Gastrocnemius medialis (tissue), 4 donors: ENCODE results near the gene HOXA4. TPM values are rescaled to one million over a fixed set of nuclear protein-coding genes. Genes with fewer than 3 reads are reported as not detected.

ENCODE experiments used
- ATAC-seq, 2 donors: fragments of 150-250 bp; one replicate each; pipeline ENCODE4 v1.9.1; 2016
- DNase-seq, 2 donors: peaks; one replicate each; pipeline ENCODE4 v3.0.0-alpha.2; 2019
- H3K27ac ChIP-seq, 4 donors: fragments of 200-600 bp; sonication (generic); 1 replicate in 1 of 4; 2 replicates in 3 of 4; pipeline ENCODE4 v1.5.1; 2016 to 2018; ENCODE audit warnings: mild to moderate bottlenecking in 2 of 4, moderate library complexity in 1 of 4
- H3K27me3 ChIP-seq, 3 donors: fragments of 200-600 bp; sonication (generic) in 2 of 3; 1 replicate in 1 of 3; 2 replicates in 2 of 3; pipeline versions ENCODE4 v1.5.1 to v1.6.0; 2016 to 2019; ENCODE audit warnings: mild to moderate bottlenecking in 1 of 3, moderate library complexity in 1 of 3
- H3K36me3 ChIP-seq, 2 donors: fragments of 200-600 bp; sonication (generic) in 1 of 2; one replicate each; pipeline ENCODE4 v1.5.1; 2017 to 2018
- H3K4me1 ChIP-seq, 2 donors: fragments of 200-600 bp; sonication (generic) in 1 of 2; one replicate each; pipeline ENCODE4 v1.5.1; 2016 to 2017; ENCODE audit warnings: mild to moderate bottlenecking in 2 of 2
- H3K4me3 ChIP-seq, 4 donors: fragments of 200-600 bp; sonication (generic) in 3 of 4; 1 replicate in 1 of 4; 2 replicates in 3 of 4; pipeline ENCODE4 v1.5.1; 2016 to 2019; ENCODE audit warnings: mild to moderate bottlenecking in 2 of 4
- H3K9me3 ChIP-seq, 3 donors: fragments of 200-600 bp; sonication (generic) in 2 of 3; 1 replicate in 1 of 3; 2 replicates in 2 of 3; pipeline ENCODE4 v1.5.1; 2016 to 2019
- CTCF ChIP-seq, 5 experiments: fragments of 450-650 bp in 3 of 5; fragments of 200-600 bp in 2 of 5; sonication (generic) in 2 of 5; IDR thresholded peaks in 4 of 5; conservative IDR thresholded peaks in 1 of 5; 1 replicate in 4 of 5; 2 replicates in 1 of 5; pipeline ENCODE4 v1.5.1; 2016 to 2019; ENCODE audit warnings: antibody characterized with exemption in 5 of 5, mild to moderate bottlenecking in 3 of 5, moderate library complexity in 3 of 5
- POLR2A ChIP-seq, 2 donors: fragments of 450-650 bp; IDR thresholded peaks; one replicate each; pipeline ENCODE4 v1.6.1; 2017; ENCODE audit warnings: antibody characterized with exemption in 2 of 2, mild to moderate bottlenecking in 2 of 2, moderate library complexity in 2 of 2
- in situ Hi-C, 4 donors: fragments of 200-750 bp; cut with MboI; loops; one replicate each; pipeline versions ENCODE4 v1.15.0 to v1.8.0; 2017; ENCODE audit warnings: low sequenced_read_pairs in 4 of 4
- intact Hi-C: fragments of 100-400 bp; cut with DNase I; formaldehyde crosslinking; loops from one replicate; pipeline ENCODE4 v1.15.1; 2023; ENCODE audit warnings: low total_unique reads
- total RNA-seq, 4 donors: library from RNA; depleted of rRNA; stranded (reverse); fragments of >200 nt; gene quantifications; one replicate each; pipeline versions ENCODE4 v1.1.0 to v1.2.3, GENCODE V29; 2016

Gene HOXA4
- total RNA-seq, 4 donors from 2014 or later = 1.7 to 4.2 (median 2.9) TPM

GRCh38 chr7:27102581-27103442 is 27.7 kb downstream of the HOXA4 start, which contains the start of gene HOXA2:
Gene HOXA2 (minus strand): TSS chr7:27102683. CDS start chr7:27102500, 183 bp downstream.
- no peaks in the 10 kb centered on the region for H3K9me3 ChIP-seq
- H3K4me3 ChIP-seq = peak within 1 kb of the TSS; percentile 10 to 49 (median 26)
- in situ Hi-C loops = no loop called here
- H3K27ac ChIP-seq = peak within 1 kb of the TSS; percentile 25 to 67 (median 58)
- TF ChIP-seq POLR2A (IDR thresholded peaks at IDR 0.05) (no peak), CTCF (IDR thresholded peaks at IDR 0.05 in 4 of 5, conservative IDR thresholded peaks at IDR 0.05 in 1 of 5) (no peak)
- peaks cover 1 to 16% of the 10 kb centered on the region in 2 donors for H3K4me1 ChIP-seq
- H3K36me3 ChIP-seq = no peaks in the 10 kb centered on the region
- H3K27me3 ChIP-seq = no peaks in the 10 kb centered on the region
- no peak for ATAC-seq
- intact Hi-C loops = no loop called here
- DNase-seq = no peak

GRCh38 chr7:27101957-27102580 is 28.5 kb downstream of the HOXA4 start:
- ATAC-seq = no peak
- DNase-seq = no peak
- H3K4me1 ChIP-seq = peaks cover 8 to 22% of the 10 kb centered on the region in 2 donors
- H3K36me3 ChIP-seq = no peaks in the 10 kb centered on the region
- no peak for TF ChIP-seq CTCF (IDR thresholded peaks at IDR 0.05 in 4 of 5, conservative IDR thresholded peaks at IDR 0.05 in 1 of 5)
- intact Hi-C loops = no loop called here
- peak overlapping the region in 2 of 4 donors; percentile 62 to 67 for H3K27ac ChIP-seq
- H3K27me3 ChIP-seq = no peaks in the 10 kb centered on the region
- H3K9me3 ChIP-seq = no peaks in the 10 kb centered on the region
- peak overlapping the region in 2 of 4 donors; percentile 26 to 49 for H3K4me3 ChIP-seq
- in situ Hi-C loops = no loop called here

- Histone ChIP-seq H3K9me3 (no peaks in the 10 kb centered on the region), H3K4me3 (peak overlapping the region in 2 of 4 donors; percentile 6 to 49), H3K4me1 (peaks cover 11 to 23% of the 10 kb centered on the region in 2 donors), H3K27me3 (no peaks in the 10 kb centered on the region), H3K27ac (peak overlapping the region in 2 of 4 donors; percentile 62 to 67), H3K36me3 (no peaks in the 10 kb centered on the region)
- DNase-seq = no peak
- ATAC-seq = no peak
- no peak for TF ChIP-seq POLR2A (IDR thresholded peaks at IDR 0.05)
- no peak for TF ChIP-seq CTCF (IDR thresholded peaks at IDR 0.05 in 4 of 5, conservative IDR thresholded peaks at IDR 0.05 in 1 of 5)
- in situ Hi-C loops (no loop called here), intact Hi-C loops (no loop called here)
Measured at GRCh38 chr7:27101171-27101956, 29.2 kb downstream of the HOXA4 start.

GRCh38 chr7:27100694-27101170 is 29.8 kb downstream of the HOXA4 start:
- H3K4me1 ChIP-seq = peaks cover 11 to 21% of the 10 kb centered on the region in 2 donors
- no peak for DNase-seq
- H3K27ac ChIP-seq = peak overlapping the region in 2 of 4 donors; percentile 62 to 67
- H3K9me3 ChIP-seq = no peaks in the 10 kb centered on the region
- TF ChIP-seq POLR2A (IDR thresholded peaks at IDR 0.05) = no peak
- no peak for TF ChIP-seq CTCF (IDR thresholded peaks at IDR 0.05 in 4 of 5, conservative IDR thresholded peaks at IDR 0.05 in 1 of 5)
- peak overlapping the region in 1 of 4 donors; percentile 49 for H3K4me3 ChIP-seq
- in situ Hi-C loops = no loop called here
- ATAC-seq = no peak
- H3K36me3 ChIP-seq = no peaks in the 10 kb centered on the region
- no peaks in the 10 kb centered on the region for H3K27me3 ChIP-seq
- intact Hi-C loops = no loop called here
